Endodermal cell (in vitro differentiated cells): ENCODE results near the gene SEMA5A. TPM values are rescaled to one million over a fixed set of nuclear protein-coding genes. Genes with fewer than 3 reads are reported as not detected.
A peak's percentile ranks its signal among the peaks of the same experiment; 100 is the strongest.

Experiments used
- DNase-seq: peaks from one replicate; pipeline ENCODE4 v3.0.0-alpha.2; 2017
- H3K27ac ChIP-seq: 2 replicates; pipeline ENCODE4 v1.5.1; 2013; ENCODE audit warnings: mild to moderate bottlenecking, low read depth, low read length, moderate library complexity
- H3K27me3 ChIP-seq: 2 replicates; pipeline ENCODE4 v1.6.1; 2013; ENCODE audit warnings: mild to moderate bottlenecking, low read length, moderate library complexity; ENCODE audit not compliant: insufficient read depth, control insufficient read depth, poor library complexity, severe bottlenecking
- H3K36me3 ChIP-seq: 2 replicates; pipeline ENCODE4 v1.7.0; 2013; ENCODE audit warnings: mild to moderate bottlenecking, low read length, moderate library complexity; ENCODE audit not compliant: control insufficient read depth, insufficient read depth
- H3K4me1 ChIP-seq: one replicate; pipeline ENCODE4 v1.7.0; 2013; ENCODE audit warnings: low read length; ENCODE audit not compliant: control insufficient read depth, insufficient read depth
- H3K4me3 ChIP-seq: 2 replicates; pipeline ENCODE4 v1.5.1; 2013; ENCODE audit warnings: mild to moderate bottlenecking, low read length, moderate library complexity
- H3K9ac ChIP-seq: 2 replicates; pipeline ENCODE4 v1.6.1; 2013; ENCODE audit warnings: mild to moderate bottlenecking, low read length, moderate library complexity; ENCODE audit not compliant: poor library complexity, severe bottlenecking; ENCODE audit errors: extremely low read depth
- H3K9me3 ChIP-seq: 2 replicates; pipeline ENCODE4 v1.6.1; 2013; ENCODE audit warnings: mild to moderate bottlenecking, low read length, moderate library complexity; ENCODE audit not compliant: control insufficient read depth
- H3K27ac Mint-ChIP-seq: 2 replicates; pipeline ENCODE4 v1.8.0; 2020; ENCODE audit warnings: mixed read lengths
- H3K27me3 Mint-ChIP-seq: 2 replicates; pipeline ENCODE4 v1.8.0; 2021; ENCODE audit warnings: mild to moderate bottlenecking, mixed read lengths; ENCODE audit not compliant: insufficient read depth
- H3K36me3 Mint-ChIP-seq: 2 replicates; pipeline ENCODE4 v1.8.0; 2020; ENCODE audit warnings: low read depth, mixed read lengths
- H3K4me1 Mint-ChIP-seq: 2 replicates; pipeline ENCODE4 v1.8.0; 2020; ENCODE audit warnings: mixed read lengths
- H3K4me3 Mint-ChIP-seq: 2 replicates; pipeline ENCODE4 v1.8.0; 2020; ENCODE audit warnings: mild to moderate bottlenecking, moderate library complexity, mixed read lengths
- H3K9me3 Mint-ChIP-seq: 2 replicates; pipeline ENCODE4 v1.8.0; 2020; ENCODE audit warnings: mild to moderate bottlenecking, mixed read lengths
- WGBS, 2 experiments: methylation state at CpG; one replicate each; pipeline versions ENCODE4 v1.1.5 to v1.1.7; 2013; ENCODE audit warnings: missing lambda C conversion rate in 2 of 2, mixed read lengths in 1 of 2; ENCODE audit not compliant: insufficient coverage in 1 of 2, insufficient read length in 1 of 2; 5-methylcytosine and 5-hydroxymethylcytosine counted together
- total RNA-seq, 2 donors: library from RNA; stranded (reverse); fragmentation: NEBNext Ultra II Directional in 1 of 2; extraction: Animal tissue kit (Norgen Biotek cat#: 25700) in 1 of 2; gene quantifications; 2 replicates in 1 of 2; 3 replicates in 1 of 2; pipeline ENCODE4 v1.2.1, GENCODE V29; 2021
- TF ChIP-seq, protein P1 (sequence below): fragments of 200-600 bp; sonication (generic); conservative IDR thresholded peaks from 2 replicates; pipeline ENCODE4 v1.5.0; 2021; ENCODE audit warnings: antibody characterized with exemption, mild to moderate bottlenecking

The SEMA5A gene
- total RNA-seq, 2 donors from 2014 or later: 46.8 to 77.8 TPM

DNA sequence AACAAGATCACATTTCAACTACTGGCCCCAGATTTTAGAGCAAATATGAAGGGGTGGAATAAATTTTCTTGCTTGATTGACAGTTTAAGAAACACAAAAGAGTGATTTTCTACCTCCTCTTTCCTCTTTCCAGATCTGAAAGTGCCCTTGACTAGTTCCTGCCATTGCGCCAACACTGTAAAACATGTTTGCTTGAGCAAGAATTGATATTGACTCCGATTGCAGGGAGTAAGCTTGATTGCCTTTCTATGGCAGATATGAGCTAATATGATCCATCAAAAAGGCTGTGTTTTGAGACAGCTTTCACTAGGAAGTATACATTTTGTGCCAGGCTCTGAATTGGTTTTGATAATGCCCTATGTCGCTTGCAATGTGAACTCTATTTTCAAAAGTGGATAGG, 508.8 kb downstream of the SEMA5A start:
- H3K27me3 Mint-ChIP-seq: peaks cover 4% of the 10 kb centered on the region
- H3K36me3 ChIP-seq: peaks cover 27% of the 10 kb centered on the region
- H3K9me3 Mint-ChIP-seq: no peaks in the 10 kb centered on the region
- no peaks in the 10 kb centered on the region for H3K27me3 ChIP-seq
- no peak overlapping the region for H3K4me3 ChIP-seq
- no peak overlapping the region for H3K9ac ChIP-seq
- peaks cover 26% of the 10 kb centered on the region for H3K36me3 Mint-ChIP-seq
- H3K27ac Mint-ChIP-seq: no peak overlapping the region
- H3K27ac ChIP-seq: no peak overlapping the region
- TF ChIP-seq, protein P1, sequence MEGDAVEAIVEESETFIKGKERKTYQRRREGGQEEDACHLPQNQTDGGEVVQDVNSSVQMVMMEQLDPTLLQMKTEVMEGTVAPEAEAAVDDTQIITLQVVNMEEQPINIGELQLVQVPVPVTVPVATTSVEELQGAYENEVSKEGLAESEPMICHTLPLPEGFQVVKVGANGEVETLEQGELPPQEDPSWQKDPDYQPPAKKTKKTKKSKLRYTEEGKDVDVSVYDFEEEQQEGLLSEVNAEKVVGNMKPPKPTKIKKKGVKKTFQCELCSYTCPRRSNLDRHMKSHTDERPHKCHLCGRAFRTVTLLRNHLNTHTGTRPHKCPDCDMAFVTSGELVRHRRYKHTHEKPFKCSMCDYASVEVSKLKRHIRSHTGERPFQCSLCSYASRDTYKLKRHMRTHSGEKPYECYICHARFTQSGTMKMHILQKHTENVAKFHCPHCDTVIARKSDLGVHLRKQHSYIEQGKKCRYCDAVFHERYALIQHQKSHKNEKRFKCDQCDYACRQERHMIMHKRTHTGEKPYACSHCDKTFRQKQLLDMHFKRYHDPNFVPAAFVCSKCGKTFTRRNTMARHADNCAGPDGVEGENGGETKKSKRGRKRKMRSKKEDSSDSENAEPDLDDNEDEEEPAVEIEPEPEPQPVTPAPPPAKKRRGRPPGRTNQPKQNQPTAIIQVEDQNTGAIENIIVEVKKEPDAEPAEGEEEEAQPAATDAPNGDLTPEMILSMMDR: no peak
- no peaks in the 10 kb centered on the region for H3K9me3 ChIP-seq
- H3K4me3 Mint-ChIP-seq: no peak overlapping the region
- WGBS, 2 experiments: 93 to 94% methylated on average over 3 of the region's 3 CpGs
- H3K4me1 ChIP-seq: peaks cover 3% of the 10 kb centered on the region
- H3K4me1 Mint-ChIP-seq: peaks cover 8% of the 10 kb centered on the region
- DNase-seq: no peak

DNA sequence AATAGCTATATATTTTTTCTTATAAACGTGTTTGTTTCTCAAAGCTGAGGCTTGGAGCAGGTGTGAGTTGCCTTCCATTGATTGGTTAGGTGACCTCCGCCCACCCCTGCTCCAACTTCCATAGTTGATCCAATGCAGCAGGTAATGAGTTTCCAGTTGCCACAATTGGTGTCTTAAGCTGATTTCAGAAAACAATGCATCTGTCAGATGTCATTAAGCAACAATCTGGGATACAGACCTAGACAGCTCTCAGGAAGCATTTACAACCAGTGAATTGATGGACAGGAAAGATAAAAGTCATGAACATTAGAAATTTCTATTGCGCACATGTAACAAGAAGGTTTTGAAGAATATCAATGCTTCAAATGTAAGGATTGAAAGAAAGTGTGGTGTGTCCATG, 510.5 kb downstream of the SEMA5A start:
- Histone ChIP-seq H3K4me3 (no peak overlapping the region), H3K4me1 (peaks cover 3% of the 10 kb centered on the region), H3K27me3 (no peaks in the 10 kb centered on the region), H3K36me3 (peaks cover 11% of the 10 kb centered on the region), H3K9me3 (no peaks in the 10 kb centered on the region), H3K27ac (peak overlapping the region; percentile 45), H3K9ac (no peak overlapping the region)
- DNase-seq: no peak
- no peak overlapping the region for H3K4me3 Mint-ChIP-seq
- TF ChIP-seq, protein P1: no peak
- peaks cover 10% of the 10 kb centered on the region for H3K36me3 Mint-ChIP-seq
- peaks cover 4% of the 10 kb centered on the region for H3K27me3 Mint-ChIP-seq
- no peaks in the 10 kb centered on the region for H3K9me3 Mint-ChIP-seq
- H3K27ac Mint-ChIP-seq: no peak overlapping the region
- peaks cover 8% of the 10 kb centered on the region for H3K4me1 Mint-ChIP-seq
- 97 to 100% methylated on average over 1 to 3 of the region's 3 CpGs for WGBS, 2 experiments

DNA sequence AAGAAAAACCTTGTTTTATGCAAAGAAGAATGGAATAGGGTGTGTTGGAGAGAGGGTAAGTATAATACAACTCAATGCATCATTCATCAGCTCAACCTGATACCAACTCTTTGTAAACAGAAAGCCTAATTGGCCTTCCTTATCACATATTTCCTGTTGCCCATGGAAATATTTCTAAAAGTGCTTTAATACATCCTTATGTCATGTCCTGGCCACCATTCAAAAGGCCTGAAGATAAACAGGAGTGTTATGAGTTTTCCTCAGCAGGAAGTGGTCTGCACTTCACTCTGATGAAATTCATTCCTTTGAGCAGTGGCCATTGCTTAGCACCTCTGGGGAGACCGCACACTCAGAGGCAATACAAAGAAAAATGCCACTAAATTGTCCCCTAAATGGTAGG, 511.2 kb downstream of the SEMA5A start:
- no peaks in the 10 kb centered on the region for H3K9me3 ChIP-seq
- WGBS, 2 experiments: 100% methylated on average over 1 of the region's 1 CpG
- H3K4me1 ChIP-seq: peaks cover 3% of the 10 kb centered on the region
- DNase-seq: no peak
- no peaks in the 10 kb centered on the region for H3K27me3 ChIP-seq
- H3K4me3 Mint-ChIP-seq: no peak overlapping the region
- peaks cover 5% of the 10 kb centered on the region for H3K36me3 ChIP-seq
- H3K9ac ChIP-seq: no peak overlapping the region
- H3K9me3 Mint-ChIP-seq: no peaks in the 10 kb centered on the region
- no peak overlapping the region for H3K27ac Mint-ChIP-seq
- H3K4me1 Mint-ChIP-seq: peaks cover 8% of the 10 kb centered on the region
- H3K36me3 Mint-ChIP-seq: peaks cover 5% of the 10 kb centered on the region
- H3K27ac ChIP-seq: peak overlapping the region; percentile 45
- TF ChIP-seq, protein P1: no peak
- H3K4me3 ChIP-seq: no peak overlapping the region
- peaks cover 4% of the 10 kb centered on the region for H3K27me3 Mint-ChIP-seq
